Effector CD8-positive, alpha-beta T cell (primary cell): ENCODE results near the gene CDHR5.

ENCODE experiments used
- DNase-seq: peaks from one replicate; lab custom pipeline; 2025; lab: John Stamatoyannopoulos, UW

Gene CDHR5

DNA sequence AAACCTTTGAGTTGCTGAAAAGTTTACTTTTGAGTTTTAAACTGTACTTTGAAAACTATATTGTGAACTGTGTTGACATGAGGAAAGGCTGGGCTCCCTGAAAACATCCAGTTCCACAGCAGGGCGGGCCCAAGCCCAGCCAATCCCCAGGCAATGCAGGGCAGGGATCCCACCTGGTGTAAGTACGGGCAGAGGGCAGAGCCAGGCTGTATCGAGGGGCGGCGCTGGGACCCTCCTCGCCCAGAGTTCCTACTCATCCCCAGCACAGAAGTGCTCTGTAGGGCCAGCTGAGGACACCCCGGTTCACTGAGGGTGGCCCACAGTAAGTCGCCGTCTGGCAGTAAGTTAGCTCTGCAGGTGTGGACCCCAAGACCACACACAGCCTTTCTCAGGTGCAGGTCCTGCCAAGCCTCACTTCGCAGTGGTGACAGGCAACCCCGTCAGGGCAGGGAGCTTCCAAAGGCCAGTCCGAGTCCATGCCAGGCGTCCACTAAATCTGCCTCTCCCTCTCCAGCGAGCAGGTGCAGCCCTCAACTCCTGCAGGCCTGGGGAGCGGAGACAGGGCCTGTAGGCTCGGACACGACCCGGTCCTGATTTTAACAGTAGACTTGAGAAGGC, 57.6 kb downstream of the CDHR5 start:
- DNase-seq, result no peak
